ENCODE results near the gene GSK3B.

Gene GSK3B

DNA sequence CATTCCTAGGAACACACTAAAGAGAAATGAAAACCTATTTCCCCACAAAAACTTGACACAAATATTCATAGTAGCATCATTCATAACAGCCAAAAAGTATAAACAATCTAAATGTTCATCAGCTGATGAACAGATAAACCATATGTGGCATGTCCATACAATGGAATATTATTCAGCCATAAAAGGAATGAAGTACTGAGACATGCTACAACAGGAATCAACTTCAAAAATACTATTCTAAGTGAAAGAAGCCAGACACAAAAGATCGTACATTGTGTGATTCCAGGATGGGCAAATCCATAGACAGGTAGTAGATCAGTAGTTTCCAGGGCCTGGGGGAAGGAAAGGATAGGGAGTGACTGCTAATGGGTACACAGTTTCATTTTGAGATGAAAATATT, 118.0 kb downstream of the GSK3B start:
- H3K9me3 Mint-ChIP-seq (ENCODE audit: low read depth), result peaks cover 3% of the 10 kb centered on the region
- no peaks in the 10 kb centered on the region for H3K27me3 Mint-ChIP-seq
- H3K4me3 Mint-ChIP-seq, result no peak overlapping the region
- peaks cover 41% of the 10 kb centered on the region for H3K4me1 Mint-ChIP-seq (ENCODE audit: low read depth)
- no peak overlapping the region for H3K27ac Mint-ChIP-seq
- H3K36me3 Mint-ChIP-seq, result peaks cover 31% of the 10 kb centered on the region

DNA sequence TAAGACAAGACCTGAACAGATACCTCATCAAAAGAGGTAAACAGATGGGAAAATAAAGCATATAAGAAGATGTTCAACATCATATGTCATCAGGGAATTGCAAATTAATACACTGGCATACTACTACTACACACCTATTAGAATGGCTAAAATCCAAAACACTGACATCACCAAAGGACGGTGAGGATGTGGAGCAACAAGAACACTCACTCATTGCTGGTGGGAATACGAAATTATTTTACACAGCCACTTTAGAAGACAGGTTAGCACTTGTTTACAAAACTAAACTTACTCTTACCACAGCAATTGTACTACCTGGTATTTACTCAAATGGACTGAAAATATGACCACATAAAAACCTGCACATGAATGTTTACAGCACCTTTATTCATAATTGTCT, 119.6 kb downstream of the GSK3B start:
- peaks cover 44% of the 10 kb centered on the region for H3K4me1 Mint-ChIP-seq (ENCODE audit: low read depth)
- H3K9me3 Mint-ChIP-seq (ENCODE audit: low read depth), result peaks cover 3% of the 10 kb centered on the region
- peaks cover 28% of the 10 kb centered on the region for H3K36me3 Mint-ChIP-seq

DNA sequence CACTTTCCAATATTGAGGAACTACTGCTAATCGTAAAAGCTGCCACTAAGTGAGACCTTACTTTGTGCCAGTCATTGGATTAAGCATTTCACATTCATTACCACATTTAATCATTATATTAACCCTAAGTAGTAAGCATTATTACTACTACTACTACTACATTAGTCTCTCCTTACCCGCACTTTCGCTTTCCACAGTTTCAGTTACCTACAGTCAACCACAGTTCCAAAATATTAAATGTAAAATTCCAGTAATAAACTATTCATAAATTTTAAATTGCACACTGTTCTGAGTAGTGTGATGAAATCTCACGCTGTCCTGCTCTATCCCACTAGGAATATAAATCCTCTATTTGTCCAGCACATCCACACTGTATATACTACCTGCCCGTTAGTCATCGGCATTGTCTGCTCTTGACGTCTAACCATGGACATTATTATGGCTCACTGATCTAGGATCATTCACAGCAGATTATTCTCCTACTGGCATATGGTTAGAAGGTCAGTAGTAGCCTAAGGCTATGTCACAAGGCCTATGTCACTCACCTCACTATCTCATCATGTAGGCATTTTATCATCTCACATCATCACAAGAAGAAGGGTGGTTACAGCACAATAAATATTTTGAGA, 121.1 kb downstream of the GSK3B start:
- Mint-ChIP-seq H3K27ac (no peak overlapping the region), H3K36me3 (peaks cover 20% of the 10 kb centered on the region), H3K27me3 (no peaks in the 10 kb centered on the region), H3K4me1 (ENCODE audit: low read depth) (peaks cover 43% of the 10 kb centered on the region), H3K4me3 (no peak overlapping the region), H3K9me3 (ENCODE audit: low read depth) (peaks cover 3% of the 10 kb centered on the region)

More for the DNA sequence above, 119.6 kb downstream of the GSK3B start:
- no peak overlapping the region for H3K4me3 Mint-ChIP-seq
- H3K27ac Mint-ChIP-seq, result no peak overlapping the region
- H3K27me3 Mint-ChIP-seq, result no peaks in the 10 kb centered on the region

DNA sequence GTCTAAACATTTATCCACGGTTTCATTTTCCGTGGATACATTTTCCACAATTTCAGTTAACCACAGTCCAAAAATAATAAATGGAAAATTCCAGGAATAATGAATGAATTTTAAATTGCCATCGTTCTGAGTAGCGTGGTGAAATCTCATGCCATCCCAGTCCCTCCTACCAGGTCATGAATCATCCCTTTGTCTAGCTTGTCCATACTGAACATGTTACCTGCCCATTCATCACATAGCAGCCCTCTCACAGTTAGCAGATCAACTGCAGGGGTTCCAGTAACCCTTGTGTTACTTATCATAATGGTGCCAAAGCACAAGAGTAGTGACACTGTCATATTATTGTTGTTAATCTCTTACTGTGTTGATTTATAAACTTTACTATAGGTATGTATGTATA, 124.5 kb downstream of the GSK3B start:
- Mint-ChIP-seq H3K4me1 (ENCODE audit: low read depth) (peaks cover 37% of the 10 kb centered on the region), H3K4me3 (no peak overlapping the region), H3K27ac (no peak overlapping the region), H3K27me3 (no peaks in the 10 kb centered on the region), H3K36me3 (peaks cover 14% of the 10 kb centered on the region), H3K9me3 (ENCODE audit: low read depth) (peaks cover 3% of the 10 kb centered on the region)

DNA sequence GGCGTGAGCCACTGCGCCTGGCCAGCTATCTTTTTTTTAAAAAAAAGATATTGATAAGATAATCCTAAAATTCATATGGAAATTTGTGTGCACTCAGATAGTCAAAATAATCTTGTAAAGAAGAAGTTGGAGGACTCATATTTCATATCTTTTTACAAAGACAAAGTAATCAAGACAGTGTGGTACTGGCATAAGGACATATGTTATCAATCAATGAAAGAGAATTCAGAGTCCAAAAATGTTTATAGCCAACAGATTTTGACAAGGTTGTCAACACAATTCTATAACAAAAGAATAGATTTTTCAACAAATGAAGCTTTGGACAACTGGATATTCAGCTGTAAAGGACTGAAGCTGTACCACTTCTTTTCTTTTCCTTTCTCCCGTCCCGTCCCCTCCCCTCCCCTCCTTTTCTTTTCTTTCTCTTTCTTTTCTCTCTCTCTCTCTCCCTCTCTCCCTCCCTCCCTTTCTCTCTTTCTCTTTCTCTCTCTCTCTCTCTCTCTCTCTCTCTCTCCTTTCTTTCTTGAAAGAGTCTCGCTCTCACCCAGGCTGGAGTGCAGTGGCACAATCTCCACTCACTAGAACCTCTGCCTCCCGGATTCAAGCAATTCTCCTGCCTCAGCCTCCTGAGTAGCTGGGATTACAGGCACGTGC, 126.8 kb downstream of the GSK3B start:
- H3K27ac Mint-ChIP-seq, result no peak overlapping the region
- peaks cover 21% of the 10 kb centered on the region for H3K36me3 Mint-ChIP-seq
- H3K27me3 Mint-ChIP-seq, result no peaks in the 10 kb centered on the region
- peaks cover 40% of the 10 kb centered on the region for H3K4me1 Mint-ChIP-seq (ENCODE audit: low read depth)
- H3K9me3 Mint-ChIP-seq (ENCODE audit: low read depth), result no peaks in the 10 kb centered on the region
- H3K4me3 Mint-ChIP-seq, result no peak overlapping the region

DNA sequence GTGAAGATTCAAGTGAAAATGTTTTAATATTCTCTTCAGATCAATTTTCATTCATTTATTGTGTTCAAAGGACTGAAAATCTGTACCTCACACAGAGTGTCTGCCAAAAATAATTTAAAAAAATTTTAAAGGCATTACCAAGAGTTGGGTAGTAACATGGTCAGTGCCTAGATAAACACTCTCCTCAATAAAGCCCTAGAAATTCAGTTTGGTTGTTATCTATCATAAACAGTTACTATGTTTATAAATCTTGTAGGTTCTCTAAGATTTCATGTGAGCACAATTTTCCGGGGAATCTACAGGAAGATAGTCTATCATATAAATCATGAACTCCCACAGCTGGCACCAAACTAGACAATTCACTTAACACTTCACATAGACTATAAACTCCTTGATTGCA, 128.6 kb downstream of the GSK3B start:
- Mint-ChIP-seq H3K36me3 (peaks cover 19% of the 10 kb centered on the region), H3K4me1 (ENCODE audit: low read depth) (peaks cover 41% of the 10 kb centered on the region), H3K4me3 (no peak overlapping the region), H3K9me3 (ENCODE audit: low read depth) (no peaks in the 10 kb centered on the region), H3K27me3 (no peaks in the 10 kb centered on the region), H3K27ac (no peak overlapping the region)

DNA sequence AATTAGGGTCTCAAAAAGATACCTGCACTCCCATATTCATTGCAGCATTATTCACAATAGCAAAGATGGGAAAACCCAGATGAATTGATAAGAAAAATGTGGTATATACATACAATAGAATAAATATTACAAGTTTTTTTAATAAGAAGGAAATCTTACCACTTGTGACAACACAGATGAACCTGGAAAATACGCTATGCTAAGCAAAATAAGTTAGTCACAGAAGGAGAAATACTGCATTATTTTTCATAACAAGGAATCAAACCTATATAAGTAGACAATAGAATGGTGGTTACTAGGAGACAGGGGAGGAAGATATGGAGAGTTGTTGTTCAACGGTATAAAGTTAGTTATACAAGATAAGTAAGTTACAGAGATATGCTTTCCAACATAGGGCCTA, 130.0 kb downstream of the GSK3B start:
- Mint-ChIP-seq H3K36me3 (peaks cover 16% of the 10 kb centered on the region), H3K9me3 (ENCODE audit: low read depth) (no peaks in the 10 kb centered on the region), H3K27me3 (no peaks in the 10 kb centered on the region), H3K27ac (no peak overlapping the region), H3K4me1 (ENCODE audit: low read depth) (peaks cover 32% of the 10 kb centered on the region), H3K4me3 (no peak overlapping the region)

DNA sequence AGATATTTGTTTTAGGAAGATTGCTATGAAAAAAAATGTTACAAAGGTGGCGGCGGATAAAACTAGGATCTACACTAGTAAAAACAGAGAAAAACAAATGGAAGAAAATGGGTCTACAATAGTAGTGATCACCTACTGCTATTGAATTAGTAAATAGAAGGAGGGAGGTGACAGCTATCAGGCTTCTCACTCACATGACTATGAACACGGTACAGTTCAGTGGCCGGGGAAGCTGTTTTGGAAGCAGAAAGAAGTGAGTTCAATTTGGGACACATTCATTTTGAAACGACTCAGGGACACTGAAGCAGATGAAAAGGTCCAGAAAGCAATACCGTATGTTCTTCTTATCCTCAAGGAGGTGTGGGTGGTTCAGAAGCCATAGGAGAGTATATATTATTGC, 138.3 kb downstream of the GSK3B start:
- Mint-ChIP-seq H3K9me3 (ENCODE audit: low read depth) (no peaks in the 10 kb centered on the region), H3K4me3 (no peak overlapping the region), H3K27me3 (no peaks in the 10 kb centered on the region), H3K4me1 (ENCODE audit: low read depth) (peaks cover 28% of the 10 kb centered on the region), H3K36me3 (peaks cover 16% of the 10 kb centered on the region), H3K27ac (no peak overlapping the region)

DNA sequence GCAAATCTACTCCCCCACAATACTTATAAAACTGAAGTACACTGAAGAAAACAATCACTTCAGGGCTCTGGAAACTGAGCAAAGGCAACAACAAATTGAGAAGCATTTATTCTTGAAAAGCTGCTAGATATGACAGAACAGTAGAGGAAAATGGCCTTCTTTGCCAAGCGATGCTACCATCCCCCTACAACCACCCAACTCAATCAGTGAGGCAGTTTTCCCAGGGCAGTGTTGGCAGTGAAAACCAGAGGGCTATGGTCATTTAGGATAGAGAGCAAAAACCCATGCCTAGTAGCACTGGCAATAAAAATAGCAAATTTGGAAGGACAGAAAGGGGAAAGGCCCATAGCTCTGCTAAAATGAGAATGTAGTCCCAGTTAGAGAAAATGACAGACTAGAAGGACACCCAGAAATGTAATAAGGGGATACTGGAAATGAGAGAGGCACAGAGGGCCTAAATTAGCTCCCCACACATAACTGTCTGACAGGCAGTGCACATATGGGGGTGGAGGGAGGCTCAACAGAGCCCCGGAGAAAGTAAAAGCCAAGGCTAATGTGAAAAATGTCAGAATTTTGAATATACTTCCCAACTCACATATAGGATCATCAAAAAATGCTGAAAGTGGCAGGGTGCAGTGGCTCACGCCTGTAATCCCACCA, 143.5 kb downstream of the GSK3B start:
- peaks cover 39% of the 10 kb centered on the region for H3K4me1 Mint-ChIP-seq (ENCODE audit: low read depth)

DNA sequence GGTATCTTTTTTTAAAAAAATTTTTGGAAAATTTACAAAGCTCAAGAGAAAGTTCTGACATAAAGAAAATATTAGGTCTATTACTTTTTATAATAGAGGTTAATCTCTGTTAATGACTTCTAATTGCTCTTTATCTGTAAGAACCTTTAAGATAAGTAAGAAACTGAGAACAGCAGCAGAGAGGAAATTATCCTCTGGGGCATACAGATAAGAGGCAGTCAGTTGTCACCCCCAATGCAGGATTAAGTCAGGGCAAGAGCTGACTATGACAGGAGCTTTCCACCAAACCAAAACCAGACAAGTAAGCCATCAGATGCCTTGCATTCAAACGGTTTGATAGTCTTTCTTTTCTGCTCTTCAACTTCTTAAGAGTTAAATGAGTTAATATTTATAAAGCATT, 149.0 kb downstream of the GSK3B start:
- Mint-ChIP-seq H3K36me3 (peaks cover 3% of the 10 kb centered on the region), H3K27ac (no peak overlapping the region), H3K4me1 (ENCODE audit: low read depth) (peaks cover 42% of the 10 kb centered on the region), H3K27me3 (no peaks in the 10 kb centered on the region), H3K4me3 (no peak overlapping the region), H3K9me3 (ENCODE audit: low read depth) (no peaks in the 10 kb centered on the region)

More for the DNA sequence above, 143.5 kb downstream of the GSK3B start:
- Mint-ChIP-seq H3K27me3 (no peaks in the 10 kb centered on the region), H3K4me3 (no peak overlapping the region), H3K9me3 (ENCODE audit: low read depth) (no peaks in the 10 kb centered on the region), H3K36me3 (peaks cover 5% of the 10 kb centered on the region), H3K27ac (no peak overlapping the region)

DNA sequence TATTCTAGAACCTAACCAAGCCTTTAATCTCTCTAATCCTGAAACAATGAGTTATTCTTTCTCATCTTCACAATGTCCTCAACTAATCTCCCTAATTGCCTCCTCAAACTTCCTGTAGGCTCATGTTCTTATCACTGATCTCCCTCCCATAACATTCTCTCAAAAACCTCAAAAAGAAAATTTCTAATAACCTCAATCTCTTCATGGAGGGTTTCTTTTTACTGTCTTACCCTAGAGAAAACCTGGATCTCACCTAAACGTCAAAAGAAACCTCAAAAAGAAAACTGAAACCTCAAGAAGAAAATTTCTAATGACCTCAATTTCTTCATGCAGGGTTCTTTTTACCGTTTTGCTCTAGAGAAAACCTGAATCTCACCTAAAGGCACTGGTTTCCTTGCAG, 150.2 kb downstream of the GSK3B start:
- H3K4me3 Mint-ChIP-seq, result no peak overlapping the region
- H3K27ac Mint-ChIP-seq, result peak overlapping the region; percentile 72
- peaks cover 5% of the 10 kb centered on the region for H3K36me3 Mint-ChIP-seq
- H3K27me3 Mint-ChIP-seq, result no peaks in the 10 kb centered on the region
- no peaks in the 10 kb centered on the region for H3K9me3 Mint-ChIP-seq (ENCODE audit: low read depth)
- peaks cover 44% of the 10 kb centered on the region for H3K4me1 Mint-ChIP-seq (ENCODE audit: low read depth)

DNA sequence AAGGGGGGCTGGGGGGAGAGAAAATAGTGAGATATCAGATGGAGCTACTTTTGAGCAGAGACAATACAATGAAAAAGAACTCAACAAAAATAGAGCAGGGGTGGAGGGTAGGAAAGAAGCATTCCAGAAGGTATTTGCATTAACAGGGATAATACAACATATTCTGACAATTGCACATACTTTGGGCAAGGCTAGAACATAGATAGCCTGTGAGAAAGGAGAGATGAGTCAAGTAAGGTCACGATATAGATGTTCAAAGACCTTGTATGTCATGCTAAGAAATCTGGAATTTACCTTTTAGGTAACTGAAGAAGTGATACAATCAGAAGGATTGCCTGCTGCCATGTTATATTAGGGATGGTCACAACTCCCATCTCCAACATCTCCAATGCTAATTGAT, 155.2 kb downstream of the GSK3B start:
- no peaks in the 10 kb centered on the region for H3K9me3 Mint-ChIP-seq (ENCODE audit: low read depth)
- H3K36me3 Mint-ChIP-seq, result peaks cover 5% of the 10 kb centered on the region
- peaks cover 62% of the 10 kb centered on the region for H3K4me1 Mint-ChIP-seq (ENCODE audit: low read depth)
- H3K4me3 Mint-ChIP-seq, result no peak overlapping the region
- no peaks in the 10 kb centered on the region for H3K27me3 Mint-ChIP-seq
- no peak overlapping the region for H3K27ac Mint-ChIP-seq

DNA sequence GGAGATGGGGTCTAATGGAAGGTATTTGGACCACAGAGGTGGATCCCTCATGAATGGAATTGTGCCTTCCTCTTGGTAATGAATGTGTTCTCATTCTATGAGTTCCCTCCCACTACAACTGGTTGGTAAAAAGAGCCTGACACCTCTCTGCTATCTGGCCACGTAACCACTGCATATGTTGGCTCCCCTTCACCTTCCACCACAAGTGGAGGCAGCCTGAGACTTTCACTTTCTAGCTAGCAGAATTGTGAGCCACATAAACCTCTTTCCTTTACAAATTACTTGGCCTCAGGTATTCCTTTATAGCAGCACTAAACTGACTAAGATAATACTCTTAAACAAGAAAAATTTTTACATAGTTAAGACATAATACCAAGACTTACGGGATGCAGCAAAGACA, 157.0 kb downstream of the GSK3B start:
- Mint-ChIP-seq H3K27me3 (no peaks in the 10 kb centered on the region), H3K9me3 (ENCODE audit: low read depth) (no peaks in the 10 kb centered on the region), H3K4me1 (ENCODE audit: low read depth) (peaks cover 62% of the 10 kb centered on the region), H3K27ac (peak overlapping the region; percentile 91), H3K36me3 (peaks cover 5% of the 10 kb centered on the region), H3K4me3 (peak overlapping the region; percentile 77)

DNA sequence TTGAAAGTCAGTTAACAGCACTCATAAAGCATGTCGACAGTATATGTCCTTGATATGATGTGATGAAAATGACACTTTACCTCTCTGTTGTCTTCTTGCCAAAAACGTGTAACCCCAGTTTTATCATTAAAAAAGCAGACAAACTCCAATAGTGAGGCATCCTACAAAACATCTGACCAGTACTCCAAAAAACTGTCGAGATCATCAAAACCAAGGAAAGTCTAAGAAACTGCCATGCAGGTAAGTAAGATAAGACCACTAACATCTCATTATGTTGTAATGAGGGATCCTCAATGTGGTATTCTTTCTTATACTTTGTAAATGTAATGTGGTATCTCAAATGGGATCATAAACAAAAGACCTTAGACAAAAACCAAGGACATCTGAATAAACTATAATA, 160.0 kb downstream of the GSK3B start:
- peaks cover 57% of the 10 kb centered on the region for H3K4me1 Mint-ChIP-seq (ENCODE audit: low read depth)
- H3K9me3 Mint-ChIP-seq (ENCODE audit: low read depth), result no peaks in the 10 kb centered on the region
- no peak overlapping the region for H3K4me3 Mint-ChIP-seq
- no peak overlapping the region for H3K27ac Mint-ChIP-seq
- H3K27me3 Mint-ChIP-seq, result no peaks in the 10 kb centered on the region
- peaks cover under 1% of the 10 kb centered on the region for H3K36me3 Mint-ChIP-seq

DNA sequence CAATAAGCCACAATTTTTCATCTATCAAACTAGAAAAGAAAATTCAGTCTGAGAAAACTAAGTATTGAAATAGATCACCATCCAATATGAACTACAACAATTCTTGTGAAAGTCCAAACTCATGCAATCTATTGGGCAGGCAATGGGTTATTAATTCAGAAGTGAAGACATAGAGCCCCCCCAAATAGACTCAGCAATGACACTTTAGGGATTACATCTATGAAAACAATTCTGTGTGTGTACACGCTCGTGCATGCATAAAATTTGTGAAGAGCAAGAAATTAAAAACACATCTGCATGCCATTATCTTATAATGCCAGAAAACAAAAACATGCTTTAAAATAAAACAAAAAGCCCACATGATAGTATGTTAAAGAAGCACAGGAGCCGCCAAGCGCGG, 161.0 kb downstream of the GSK3B start:
- H3K9me3 Mint-ChIP-seq (ENCODE audit: low read depth), result no peaks in the 10 kb centered on the region
- H3K27me3 Mint-ChIP-seq, result no peaks in the 10 kb centered on the region
- H3K36me3 Mint-ChIP-seq, result no peaks in the 10 kb centered on the region
- H3K4me1 Mint-ChIP-seq (ENCODE audit: low read depth), result peaks cover 52% of the 10 kb centered on the region
- H3K4me3 Mint-ChIP-seq, result no peak overlapping the region
- H3K27ac Mint-ChIP-seq, result no peak overlapping the region

Data from activated naive CD8-positive, alpha-beta T cell (primary cell).